ENCODE measurements around the gene MBNL1.

DNA sequence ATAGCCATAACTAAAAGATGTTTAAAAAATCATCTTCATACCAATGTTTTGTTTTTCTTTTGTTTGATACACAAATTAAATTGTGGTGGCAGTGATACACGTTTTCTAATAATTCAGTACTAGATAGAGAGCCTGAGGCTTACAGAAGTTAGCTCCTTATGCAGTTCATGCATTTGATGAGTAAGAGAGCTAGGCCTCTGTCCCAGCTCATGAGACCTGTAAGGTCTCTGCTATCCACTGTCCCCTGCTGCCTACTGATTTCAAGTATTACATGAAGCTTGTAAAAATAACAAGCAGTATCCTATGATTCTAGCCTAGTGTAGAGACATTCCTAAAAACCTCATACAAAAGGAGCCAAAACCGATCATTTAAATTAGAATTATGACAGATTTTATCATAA lies 144.5 kb downstream of the MBNL1 start:
- no peak for TF ChIP-seq CTCF (conservative IDR thresholded peaks at IDR 0.05; ENCODE audit: low read depth, low read length)
- TF ChIP-seq EZH2 (IDR thresholded peaks at IDR 0.05; ENCODE audit: borderline replicate concordance, low read depth, low read length, poor library complexity, severe bottlenecking), result no peak
